CD14-positive monocyte (primary cell): ENCODE measurements around the gene RAET1E. TPM values are rescaled to one million over a fixed set of nuclear protein-coding genes. Genes with fewer than 3 reads are reported as not detected.

Source experiments
- DNase-seq, 3 donors: peaks; one replicate each; pipeline ENCODE4 v3.0.0-alpha.2; 2011 to 2022
- H2AFZ ChIP-seq: 2 replicates; pipeline ENCODE4 v1.6.0; 2012; ENCODE audit warnings: mild to moderate bottlenecking, low read depth, low read length, inconsistent platforms; ENCODE audit not compliant: insufficient read depth, poor library complexity, severe bottlenecking
- H3K27ac ChIP-seq, 2 donors: 1 replicate in 1 of 2; 2 replicates in 1 of 2; pipeline ENCODE4 v1.5.1; 2012 to 2013; ENCODE audit warnings: low read length in 2 of 2, control low read depth in 1 of 2, inconsistent platforms in 1 of 2, low read depth in 1 of 2, mild to moderate bottlenecking in 1 of 2
- H3K27me3 ChIP-seq, 2 donors: one replicate each; pipeline versions ENCODE4 v1.6.0 to v1.6.1; 2011 to 2013; ENCODE audit warnings: low read length in 2 of 2; ENCODE audit not compliant: control insufficient read depth in 2 of 2, insufficient read depth in 2 of 2
- H3K36me3 ChIP-seq, 2 donors: replicated peaks in 1 of 2; 1 replicate in 1 of 2; 2 replicates in 1 of 2; pipeline versions ENCODE4 v1.5.1 to v1.6.1; 2012 to 2013; ENCODE audit warnings: low read length in 2 of 2, control low read depth in 1 of 2, inconsistent platforms in 1 of 2, mild to moderate bottlenecking in 1 of 2; ENCODE audit not compliant: insufficient read depth in 2 of 2, control insufficient read depth in 1 of 2
- H3K4me1 ChIP-seq, 2 donors: 1 replicate in 1 of 2; 2 replicates in 1 of 2; pipeline versions ENCODE4 v1.5.1 to v1.6.1; 2012 to 2013; ENCODE audit warnings: low read length in 2 of 2, control low read depth in 1 of 2, inconsistent platforms in 1 of 2, mild to moderate bottlenecking in 1 of 2, moderate library complexity in 1 of 2; ENCODE audit not compliant: insufficient read depth in 2 of 2, control insufficient read depth in 1 of 2
- H3K4me2 ChIP-seq: replicated peaks from 2 replicates; pipeline ENCODE3; 2012; ENCODE audit warnings: low read length, moderate library complexity, mild to moderate bottlenecking; ENCODE audit not compliant: poor library complexity, severe bottlenecking; ENCODE audit errors: extremely low read depth
- H3K4me3 ChIP-seq, 3 experiments: fragments of 200-600 bp in 1 of 3; sonication (generic) in 1 of 3; replicated peaks in 1 of 3; 1 replicate in 2 of 3; 2 replicates in 1 of 3; pipeline ENCODE4 v1.5.1; 2011 to 2013; ENCODE audit warnings: low read length in 3 of 3, mild to moderate bottlenecking in 3 of 3, control low read depth in 2 of 3, low read depth in 2 of 3, inconsistent platforms in 1 of 3, moderate library complexity in 1 of 3
- H3K79me2 ChIP-seq: 2 replicates; pipeline ENCODE4 v1.6.0; 2012; ENCODE audit warnings: mild to moderate bottlenecking, control low read depth, inconsistent platforms, low read length, moderate library complexity; ENCODE audit not compliant: insufficient read depth
- H3K9ac ChIP-seq: 2 replicates; pipeline ENCODE4 v1.6.0; 2017; ENCODE audit warnings: low read length, mild to moderate bottlenecking; ENCODE audit not compliant: insufficient read depth, poor library complexity, severe bottlenecking
- H3K9me3 ChIP-seq, 2 donors: replicated peaks in 1 of 2; 1 replicate in 1 of 2; 2 replicates in 1 of 2; pipeline versions ENCODE4 v1.5.1 to v1.6.1; 2012 to 2013; ENCODE audit warnings: low read length in 2 of 2, control low read depth in 1 of 2; ENCODE audit not compliant: control insufficient read depth in 1 of 2, insufficient read depth in 1 of 2
- H4K20me1 ChIP-seq: 2 replicates; pipeline ENCODE4 v1.6.0; 2012; ENCODE audit warnings: mild to moderate bottlenecking, low read length, control low read depth, moderate library complexity; ENCODE audit not compliant: insufficient read depth
- H3K27ac Mint-ChIP-seq, 7 donors: one replicate each; pipeline ENCODE4 v1.8.0; 2020; ENCODE audit warnings: mild to moderate bottlenecking in 7 of 7, mixed read lengths in 7 of 7, moderate library complexity in 6 of 7, inconsistent platforms in 2 of 7
- H3K27me3 Mint-ChIP-seq, 3 donors: one replicate each; pipeline ENCODE4 v1.8.0; 2021 to 2022; ENCODE audit warnings: low read depth in 3 of 3, mild to moderate bottlenecking in 3 of 3, mixed read lengths in 3 of 3, moderate library complexity in 3 of 3, inconsistent platforms in 1 of 3
- H3K36me3 Mint-ChIP-seq, 2 donors: one replicate each; pipeline ENCODE4 v1.8.0; 2020; ENCODE audit warnings: mixed read lengths in 2 of 2, inconsistent platforms in 1 of 2, mild to moderate bottlenecking in 1 of 2
- H3K4me1 Mint-ChIP-seq: one replicate; pipeline ENCODE4 v1.8.0; 2020; ENCODE audit warnings: mild to moderate bottlenecking, mixed read lengths
- H3K4me3 Mint-ChIP-seq, 2 donors: one replicate each; pipeline ENCODE4 v1.8.0; 2020; ENCODE audit warnings: mild to moderate bottlenecking in 2 of 2, mixed read lengths in 2 of 2, moderate library complexity in 1 of 2
- H3K9me3 Mint-ChIP-seq, 7 donors: one replicate each; pipeline ENCODE4 v1.8.0; 2020 to 2022; ENCODE audit warnings: mixed read lengths in 7 of 7, mild to moderate bottlenecking in 6 of 7, moderate library complexity in 6 of 7, inconsistent platforms in 2 of 7
- WGBS: methylation state at CpG from one replicate; pipeline ENCODE4 v1.1.5; 2013; ENCODE audit warnings: missing lambda C conversion rate; ENCODE audit not compliant: insufficient coverage; 5-methylcytosine and 5-hydroxymethylcytosine counted together
- intact Hi-C, 2 donors: fragments of 100-400 bp; cut with micrococcal nuclease; formaldehyde crosslinking; loops; one replicate each; pipeline versions ENCODE4 v1.15.0 to v1.15.1; 2023
- polyA plus RNA-seq, 3 donors: library from polyadenylated mRNA; depleted of rRNA in 1 of 3; unstranded in 2 of 3; stranded (reverse) in 1 of 3; fragments of 300-500 nt in 2 of 3; fragments of >200 nt in 1 of 3; fragmentation: Illumina TruSeq in 2 of 3; gene quantifications; 1 replicate in 2 of 3; 2 replicates in 1 of 3; pipeline ENCODE4 v1.2.3, GENCODE V29; 2012 to 2021
- TF ChIP-seq, protein P1 (sequence below): fragments of 200-600 bp; IDR thresholded peaks from one replicate; pipeline ENCODE4 v1.8.0; 2022; ENCODE audit warnings: antibody characterized with exemption, mild to moderate bottlenecking

The RAET1E gene
- polyA plus RNA-seq, 3 donors: not detected

DNA sequence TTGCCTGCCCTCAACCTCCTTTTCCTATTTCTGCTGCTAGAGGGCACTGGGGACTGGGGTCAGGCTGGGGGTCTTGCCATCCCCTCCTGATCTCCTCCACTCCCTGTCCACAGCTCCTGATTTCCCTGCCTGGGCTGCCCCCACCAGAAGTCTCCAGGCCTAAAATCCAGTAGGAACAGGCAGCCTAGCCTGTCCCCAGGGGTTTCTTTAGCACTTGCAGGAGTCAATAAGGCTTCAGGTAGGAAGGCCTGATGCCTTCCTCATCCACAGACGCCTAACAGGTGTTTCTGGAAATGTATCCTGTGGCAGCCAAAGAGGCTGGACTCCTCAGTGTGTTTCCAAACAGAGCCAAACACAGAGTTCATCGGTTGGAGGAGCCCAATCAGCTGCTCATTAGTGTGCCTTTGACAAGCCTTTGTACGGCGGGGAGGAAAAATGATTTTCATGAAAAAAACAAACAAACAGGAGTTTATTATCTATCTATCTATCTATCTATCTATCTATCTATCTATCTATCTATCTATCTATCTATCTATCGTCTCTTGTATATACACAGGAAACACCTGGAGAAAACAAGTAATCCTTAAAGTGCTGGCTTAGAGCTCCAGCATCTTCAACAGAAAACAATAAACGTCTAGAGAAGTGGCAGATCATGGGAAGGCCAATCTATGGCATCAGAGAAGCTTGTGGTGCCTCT lies 3.7 kb upstream of the RAET1E start:
- H3K9ac ChIP-seq: no peak overlapping the region
- no peak overlapping the region for H2AFZ ChIP-seq
- Mint-ChIP-seq H3K27me3 (peaks cover 1 to 9% (median 7%) of the 10 kb centered on the region in 3 donors), H3K4me3 (no peak overlapping the region), H3K36me3 (no peaks in the 10 kb centered on the region), H3K27ac (no peak overlapping the region), H3K4me1 (peaks cover 2% of the 10 kb centered on the region), H3K9me3 (peaks cover 0 to 1% (median 0%) of the 10 kb centered on the region in 7 donors)
- no peak overlapping the region for H3K4me2 ChIP-seq
- DNase-seq: no peak
- no peaks in the 10 kb centered on the region for H3K79me2 ChIP-seq
- no peaks in the 10 kb centered on the region for H4K20me1 ChIP-seq
- H3K27ac ChIP-seq: no peak overlapping the region
- TF ChIP-seq, protein P1, sequence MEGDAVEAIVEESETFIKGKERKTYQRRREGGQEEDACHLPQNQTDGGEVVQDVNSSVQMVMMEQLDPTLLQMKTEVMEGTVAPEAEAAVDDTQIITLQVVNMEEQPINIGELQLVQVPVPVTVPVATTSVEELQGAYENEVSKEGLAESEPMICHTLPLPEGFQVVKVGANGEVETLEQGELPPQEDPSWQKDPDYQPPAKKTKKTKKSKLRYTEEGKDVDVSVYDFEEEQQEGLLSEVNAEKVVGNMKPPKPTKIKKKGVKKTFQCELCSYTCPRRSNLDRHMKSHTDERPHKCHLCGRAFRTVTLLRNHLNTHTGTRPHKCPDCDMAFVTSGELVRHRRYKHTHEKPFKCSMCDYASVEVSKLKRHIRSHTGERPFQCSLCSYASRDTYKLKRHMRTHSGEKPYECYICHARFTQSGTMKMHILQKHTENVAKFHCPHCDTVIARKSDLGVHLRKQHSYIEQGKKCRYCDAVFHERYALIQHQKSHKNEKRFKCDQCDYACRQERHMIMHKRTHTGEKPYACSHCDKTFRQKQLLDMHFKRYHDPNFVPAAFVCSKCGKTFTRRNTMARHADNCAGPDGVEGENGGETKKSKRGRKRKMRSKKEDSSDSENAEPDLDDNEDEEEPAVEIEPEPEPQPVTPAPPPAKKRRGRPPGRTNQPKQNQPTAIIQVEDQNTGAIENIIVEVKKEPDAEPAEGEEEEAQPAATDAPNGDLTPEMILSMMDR: no peak
- H3K36me3 ChIP-seq: no peaks in the 10 kb centered on the region
- no peak overlapping the region for H3K4me3 ChIP-seq
- H3K4me1 ChIP-seq: peaks cover 0 to under 1% of the 10 kb centered on the region in 2 donors
- no peaks in the 10 kb centered on the region for H3K9me3 ChIP-seq
- no peaks in the 10 kb centered on the region for H3K27me3 ChIP-seq
- intact Hi-C loops: no loop called here
- WGBS: 100% methylated on average over 3 of the region's 6 CpGs

DNA sequence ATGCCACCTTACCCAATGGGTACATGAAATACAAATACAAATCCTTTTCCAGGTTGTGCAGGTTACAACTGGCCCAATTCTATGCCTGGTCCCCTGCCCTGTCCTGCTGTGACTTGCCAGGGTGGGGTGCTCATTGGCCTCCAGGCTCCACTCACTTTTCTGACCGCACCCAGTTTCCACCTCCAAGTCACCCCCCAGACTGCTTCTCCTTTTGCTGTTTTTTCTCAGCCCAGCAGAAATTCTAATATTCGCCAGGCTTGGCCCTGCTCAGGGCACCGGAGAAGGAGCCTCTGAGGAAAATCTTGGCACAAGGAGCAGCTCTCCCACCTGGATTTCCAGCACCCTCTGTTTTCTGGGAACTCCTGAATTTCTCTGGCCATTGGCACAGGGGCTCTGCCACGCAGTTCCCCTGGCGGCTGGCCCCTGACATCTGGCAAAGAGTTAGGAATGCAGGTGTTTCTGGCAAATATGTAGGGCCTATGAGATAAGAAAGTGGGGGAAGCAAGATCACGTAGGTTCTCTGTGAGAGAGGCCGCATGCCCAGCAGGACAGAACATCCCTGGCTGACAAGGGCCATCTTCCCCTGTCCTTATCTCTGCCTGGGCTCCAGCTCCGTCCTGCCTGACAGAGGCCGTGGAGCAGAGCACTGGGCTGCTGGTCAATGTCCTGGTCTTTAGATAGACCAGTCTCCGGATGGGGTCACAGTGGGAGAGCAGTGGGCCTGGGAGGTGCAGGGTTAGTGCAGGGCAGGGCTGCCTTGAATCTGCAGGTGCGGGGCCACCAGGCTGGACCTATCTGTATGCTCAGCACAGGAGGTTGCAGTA lies 2.9 kb upstream of the RAET1E start:
- no peaks in the 10 kb centered on the region for H3K36me3 Mint-ChIP-seq
- no peak for DNase-seq
- H3K4me1 ChIP-seq: peaks cover 0 to 8% of the 10 kb centered on the region in 2 donors
- intact Hi-C loops: no loop called here
- no peak overlapping the region for H3K4me3 ChIP-seq
- no peaks in the 10 kb centered on the region for H3K79me2 ChIP-seq
- no peak overlapping the region for H2AFZ ChIP-seq
- no peaks in the 10 kb centered on the region for H3K27me3 ChIP-seq
- no peak overlapping the region for H3K4me3 Mint-ChIP-seq
- no peaks in the 10 kb centered on the region for H4K20me1 ChIP-seq
- H3K9ac ChIP-seq: no peak overlapping the region
- H3K27ac ChIP-seq: no peak overlapping the region
- H3K4me2 ChIP-seq: no peak overlapping the region
- H3K36me3 ChIP-seq: no peaks in the 10 kb centered on the region
- peaks cover 10% of the 10 kb centered on the region for H3K4me1 Mint-ChIP-seq
- WGBS: 95% methylated on average over 10 of the region's 11 CpGs
- H3K9me3 ChIP-seq: no peaks in the 10 kb centered on the region
- no peak overlapping the region for H3K27ac Mint-ChIP-seq
- H3K9me3 Mint-ChIP-seq: no peaks in the 10 kb centered on the region
- H3K27me3 Mint-ChIP-seq: peaks cover under 1 to 9% (median 6%) of the 10 kb centered on the region in 3 donors
- TF ChIP-seq, protein P1: no peak
